Immature natural killer cell (primary cell): ENCODE data around the gene TMIGD1. TPM values are rescaled to one million over a fixed set of nuclear protein-coding genes. Genes with fewer than 3 reads are reported as not detected.
A peak's percentile ranks its signal among the peaks of the same experiment; 100 is the strongest.

Experiments
- DNase-seq, 3 donors: peaks; one replicate each; pipeline ENCODE4 v3.0.0; 2022; ENCODE audit warnings: mixed read lengths in 1 of 3
- H3K27ac Mint-ChIP-seq, 6 donors: one replicate each; pipeline ENCODE4 v1.8.0; 2020; ENCODE audit warnings: mixed read lengths in 6 of 6, mild to moderate bottlenecking in 5 of 6, inconsistent platforms in 4 of 6, moderate library complexity in 3 of 6
- H3K27me3 Mint-ChIP-seq, 3 donors: one replicate each; pipeline ENCODE4 v1.8.0; 2020 to 2021; ENCODE audit warnings: low read depth in 3 of 3, mild to moderate bottlenecking in 3 of 3, mixed read lengths in 3 of 3, moderate library complexity in 3 of 3, inconsistent platforms in 1 of 3
- H3K36me3 Mint-ChIP-seq, 3 donors: one replicate each; pipeline ENCODE4 v1.8.0; 2020; ENCODE audit warnings: mixed read lengths in 3 of 3, inconsistent platforms in 2 of 3, mild to moderate bottlenecking in 2 of 3
- H3K4me1 Mint-ChIP-seq, 2 donors: one replicate each; pipeline ENCODE4 v1.8.0; 2020; ENCODE audit warnings: inconsistent platforms in 2 of 2, mild to moderate bottlenecking in 2 of 2, mixed read lengths in 2 of 2, moderate library complexity in 1 of 2
- H3K4me3 Mint-ChIP-seq, 5 donors: one replicate each; pipeline ENCODE4 v1.8.0; 2020; ENCODE audit warnings: mild to moderate bottlenecking in 5 of 5, mixed read lengths in 5 of 5, inconsistent platforms in 3 of 5, moderate library complexity in 3 of 5
- H3K9me3 Mint-ChIP-seq, 6 donors: one replicate each; pipeline ENCODE4 v1.8.0; 2020; ENCODE audit warnings: mild to moderate bottlenecking in 6 of 6, mixed read lengths in 6 of 6, inconsistent platforms in 4 of 6, moderate library complexity in 3 of 6
- polyA plus RNA-seq, 3 donors: library from polyadenylated mRNA; unstranded; fragments of 300-500 nt; fragmentation: Illumina TruSeq; gene quantifications; one replicate each; pipeline ENCODE4 v1.2.3, GENCODE V29; 2021

The TMIGD1 gene
- polyA plus RNA-seq = not detected

- peaks cover 0 to 2% (median 2%) of the 10 kb centered on the region in 3 donors for H3K27me3 Mint-ChIP-seq
- peak within 1 kb of the TSS in 5 of 6 donors; percentile 50 to 83 (median 74) for H3K27ac Mint-ChIP-seq
- H3K4me3 Mint-ChIP-seq = peak within 1 kb of the TSS in 1 of 5 donors; percentile 2
Measured at GRCh38 chr17:30333503-30334360, at the start of gene TMIGD1. Gene TMIGD1 (minus strand): TSS chr17:30334057. CDS start chr17:30332133, 1,924 bp downstream.

GRCh38 chr17:30382345-30382744 lies 48.5 kb upstream of the TMIGD1 start:
- Mint-ChIP-seq H3K27me3 (peaks cover 8 to 14% (median 11%) of the 10 kb centered on the region in 3 donors), H3K4me1 (peaks cover 57 to 66% of the 10 kb centered on the region in 2 donors)

More at GRCh38 chr17:30333503-30334360, at the start of gene TMIGD1:
- no peaks in the 10 kb centered on the region for H3K9me3 Mint-ChIP-seq
- H3K4me1 Mint-ChIP-seq = peaks cover 27 to 31% of the 10 kb centered on the region in 2 donors
- H3K36me3 Mint-ChIP-seq = no peaks in the 10 kb centered on the region
- DNase-seq = no peak

DNA sequence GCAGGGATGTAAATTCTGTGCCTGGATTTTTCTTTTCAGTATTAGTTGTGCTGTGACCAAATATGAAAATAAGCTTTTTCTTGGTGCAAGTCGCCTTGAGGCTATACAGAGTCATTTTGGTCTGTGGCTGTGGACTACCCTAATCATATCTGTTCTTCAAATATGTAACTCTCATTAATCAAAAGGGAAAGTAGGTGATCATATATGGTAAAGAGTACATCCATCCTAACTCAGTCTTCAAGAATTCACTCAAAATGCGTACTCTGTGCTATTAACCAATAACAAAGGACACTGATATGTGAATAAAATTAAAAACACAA lies 47.4 kb upstream of the TMIGD1 start:
- Mint-ChIP-seq H3K36me3 (peaks cover 6 to 9% (median 7%) of the 10 kb centered on the region in 3 donors), H3K27me3 (peaks cover 8 to 14% (median 11%) of the 10 kb centered on the region in 3 donors), H3K9me3 (no peaks in the 10 kb centered on the region), H3K4me3 (peak overlapping the region; percentile 86 to 94 (median 91)), H3K27ac (peak overlapping the region in 4 of 6 donors; percentile 85 to 92 (median 88)), H3K4me1 (peaks cover 63 to 73% of the 10 kb centered on the region in 2 donors)
- DNase-seq = no peak

More at GRCh38 chr17:30382345-30382744, 48.5 kb upstream of the TMIGD1 start:
- DNase-seq = no peak
- peak overlapping the region in 2 of 5 donors; percentile 39 to 44 for H3K4me3 Mint-ChIP-seq
- peaks cover 10 to 15% (median 11%) of the 10 kb centered on the region in 3 donors for H3K36me3 Mint-ChIP-seq
- H3K27ac Mint-ChIP-seq = no peak overlapping the region
- H3K9me3 Mint-ChIP-seq = no peaks in the 10 kb centered on the region

- peak overlapping the region; percentile 86 to 94 (median 91) for H3K4me3 Mint-ChIP-seq
- H3K27me3 Mint-ChIP-seq = peaks cover 8 to 14% (median 11%) of the 10 kb centered on the region in 3 donors
- peaks cover 63 to 73% of the 10 kb centered on the region in 2 donors for H3K4me1 Mint-ChIP-seq
- no peak for DNase-seq
- peak overlapping the region; percentile 85 to 92 (median 88) for H3K27ac Mint-ChIP-seq
- H3K9me3 Mint-ChIP-seq = no peaks in the 10 kb centered on the region
- peaks cover 4 to 6% (median 6%) of the 10 kb centered on the region in 3 donors for H3K36me3 Mint-ChIP-seq
Measured at GRCh38 chr17:30380643-30381339, 46.9 kb upstream of the TMIGD1 start.

GRCh38 chr17:30379903-30380381 lies 46.1 kb upstream of the TMIGD1 start:
- Mint-ChIP-seq H3K27ac (peak overlapping the region; percentile 85 to 92 (median 88)), H3K36me3 (no peaks in the 10 kb centered on the region), H3K4me3 (peak overlapping the region; percentile 86 to 94 (median 91)), H3K4me1 (peaks cover 60 to 68% of the 10 kb centered on the region in 2 donors), H3K27me3 (peaks cover 8 to 14% (median 11%) of the 10 kb centered on the region in 3 donors), H3K9me3 (no peaks in the 10 kb centered on the region)
- peak; percentile 28 to 45 (median 34) for DNase-seq

GRCh38 chr17:30379303-30379902 lies 45.5 kb upstream of the TMIGD1 start:
- Mint-ChIP-seq H3K27ac (peak overlapping the region; percentile 85 to 92 (median 88)), H3K4me3 (peak overlapping the region; percentile 86 to 94 (median 91)), H3K36me3 (peaks cover 0 to 3% (median 0%) of the 10 kb centered on the region in 3 donors), H3K27me3 (peaks cover 8 to 14% (median 14%) of the 10 kb centered on the region in 3 donors), H3K9me3 (no peaks in the 10 kb centered on the region), H3K4me1 (peaks cover 60 to 68% of the 10 kb centered on the region in 2 donors)
- peak; percentile 52 to 60 (median 55) for DNase-seq

DNA sequence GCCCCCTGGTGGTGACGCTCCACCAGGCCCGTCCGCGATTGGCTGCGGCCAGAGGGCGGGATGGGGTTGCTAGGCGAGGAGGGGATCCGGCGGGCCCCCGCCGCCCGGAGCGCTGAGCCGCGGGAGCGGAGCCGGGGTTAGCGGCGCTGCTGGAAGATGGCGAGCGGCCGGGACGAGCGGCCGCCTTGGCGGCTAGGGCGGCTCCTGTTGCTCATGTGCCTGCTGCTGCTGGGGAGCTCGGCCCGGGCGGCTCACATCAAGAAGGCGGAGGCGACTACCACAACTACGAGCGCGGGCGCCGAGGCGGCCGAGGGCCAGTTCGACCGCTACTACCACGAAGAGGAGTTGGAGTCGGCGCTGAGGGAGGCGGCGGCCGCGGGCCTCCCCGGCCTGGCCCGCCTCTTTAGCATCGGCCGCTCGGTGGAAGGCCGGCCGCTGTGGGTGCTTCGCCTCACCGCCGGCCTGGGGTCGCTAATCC lies 45.0 kb upstream of the TMIGD1 start, which contains the start of gene CPD:
TSS of gene CPD (plus strand) at position 103 of the 478 bp plus-strand sequence. CDS start at position 157, 54 bp downstream.
- Mint-ChIP-seq H3K27me3 (peaks cover 8 to 14% (median 14%) of the 10 kb centered on the region in 3 donors), H3K9me3 (no peaks in the 10 kb centered on the region), H3K27ac (peak within 1 kb of the TSS; percentile 94 to 100 (median 98)), H3K36me3 (peaks cover 0 to 3% (median 0%) of the 10 kb centered on the region in 3 donors), H3K4me1 (peaks cover 56 to 63% of the 10 kb centered on the region in 2 donors), H3K4me3 (peak within 1 kb of the TSS; percentile 91 to 99 (median 96))
- peak; percentile 96 to 97 (median 96) for DNase-seq

DNA sequence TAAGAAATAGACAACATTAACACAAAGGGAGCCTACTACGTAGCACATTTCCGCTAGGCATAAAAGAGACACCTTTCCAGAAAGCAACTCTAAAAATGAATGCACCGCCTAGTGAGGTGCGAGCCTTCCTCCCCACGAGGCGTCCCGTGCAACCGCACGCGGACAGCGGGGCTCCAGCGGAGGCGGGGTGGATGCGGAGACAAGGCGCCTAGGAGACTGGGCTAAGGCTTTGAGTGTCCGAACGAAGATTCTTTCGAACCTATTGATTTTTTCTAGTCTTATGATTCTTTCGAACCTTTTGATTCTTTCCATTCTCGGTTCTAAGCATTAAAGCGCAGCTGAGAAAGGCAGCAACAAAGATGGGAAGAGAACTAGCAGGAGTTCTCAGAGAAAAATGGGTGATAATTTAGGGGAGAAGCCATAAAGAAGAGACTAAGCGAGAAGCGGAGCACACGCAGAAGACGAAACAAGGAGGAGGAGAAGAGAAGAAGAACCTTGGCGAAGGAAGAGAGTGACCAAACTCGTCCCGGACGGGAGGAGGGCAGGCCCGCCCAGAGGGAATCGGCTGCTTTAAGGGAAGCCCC lies 44.5 kb upstream of the TMIGD1 start:
- H3K4me3 Mint-ChIP-seq = peak overlapping the region; percentile 91 to 99 (median 96)
- H3K9me3 Mint-ChIP-seq = no peaks in the 10 kb centered on the region
- peaks cover 52 to 58% of the 10 kb centered on the region in 2 donors for H3K4me1 Mint-ChIP-seq

GRCh38 chr17:30377574-30378240 lies 43.9 kb upstream of the TMIGD1 start:
- H3K4me3 Mint-ChIP-seq = peak overlapping the region; percentile 91 to 99 (median 96)
- H3K36me3 Mint-ChIP-seq = peaks cover 0 to 3% (median 0%) of the 10 kb centered on the region in 3 donors
- DNase-seq = no peak
- peaks cover 46 to 51% of the 10 kb centered on the region in 2 donors for H3K4me1 Mint-ChIP-seq
- H3K9me3 Mint-ChIP-seq = no peaks in the 10 kb centered on the region
- peak overlapping the region; percentile 94 to 100 (median 98) for H3K27ac Mint-ChIP-seq
- H3K27me3 Mint-ChIP-seq = peaks cover 10 to 14% (median 14%) of the 10 kb centered on the region in 3 donors

More for the DNA sequence above, 44.5 kb upstream of the TMIGD1 start:
- peak; percentile 77 to 79 (median 79) for DNase-seq
- peak overlapping the region; percentile 94 to 100 (median 98) for H3K27ac Mint-ChIP-seq
- H3K27me3 Mint-ChIP-seq = peaks cover 10 to 14% (median 14%) of the 10 kb centered on the region in 3 donors
- H3K36me3 Mint-ChIP-seq = peaks cover 0 to 3% (median 0%) of the 10 kb centered on the region in 3 donors

GRCh38 chr17:30376621-30377452 lies 43.0 kb upstream of the TMIGD1 start:
- no peak for DNase-seq
- H3K4me3 Mint-ChIP-seq = peak overlapping the region in 4 of 5 donors; percentile 6 to 50 (median 20)
- H3K27me3 Mint-ChIP-seq = peaks cover 10 to 16% (median 14%) of the 10 kb centered on the region in 3 donors
- H3K27ac Mint-ChIP-seq = peak overlapping the region; percentile 94 to 100 (median 98)
- peaks cover 41 to 43% of the 10 kb centered on the region in 2 donors for H3K4me1 Mint-ChIP-seq
- H3K9me3 Mint-ChIP-seq = no peaks in the 10 kb centered on the region
- peaks cover 0 to 3% (median 0%) of the 10 kb centered on the region in 3 donors for H3K36me3 Mint-ChIP-seq

DNA sequence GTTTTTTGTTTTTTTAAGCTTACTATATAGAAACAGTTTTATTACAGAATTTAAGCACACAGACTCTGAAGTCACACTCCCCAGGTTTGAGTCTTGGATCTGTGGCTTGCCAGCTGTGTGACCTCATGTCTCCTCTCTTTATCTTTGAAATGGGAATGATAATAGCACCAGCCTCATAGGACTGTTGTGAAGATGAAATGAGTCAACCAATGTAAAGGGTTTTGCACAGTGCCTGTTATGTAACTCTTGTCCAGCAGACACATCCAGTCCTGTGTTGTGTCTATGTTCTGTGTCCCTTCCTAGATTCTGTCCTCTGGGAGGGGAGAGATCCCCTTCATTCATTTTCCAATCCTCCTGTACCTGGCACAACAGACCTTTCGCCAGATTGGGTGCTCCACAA lies 41.8 kb upstream of the TMIGD1 start:
- Mint-ChIP-seq H3K4me3 (no peak overlapping the region), H3K4me1 (peaks cover 31 to 32% of the 10 kb centered on the region in 2 donors), H3K27me3 (peaks cover 10 to 16% (median 14%) of the 10 kb centered on the region in 3 donors), H3K36me3 (peaks cover 0 to 3% (median 0%) of the 10 kb centered on the region in 3 donors), H3K9me3 (no peaks in the 10 kb centered on the region), H3K27ac (no peak overlapping the region)
- DNase-seq = no peak
